ENCODE data around the gene MYPOP. TPM values are rescaled to one million over a fixed set of nuclear protein-coding genes. Genes with fewer than 3 reads are reported as not detected.
A peak's percentile ranks its signal among the peaks of the same experiment; 100 is the strongest.

Gene MYPOP
- total RNA-seq, 1 donor, result 1.3 TPM

- Histone ChIP-seq H3K9me3 (ENCODE audit: low read depth, low read length) (no peaks in the 10 kb centered on the region), H3K27me3 (ENCODE audit: insufficient read depth, low read length) (peaks cover 22% of the 10 kb centered on the region), H3K4me1 (ENCODE audit: insufficient read depth, low read length) (peaks cover 29% of the 10 kb centered on the region)
Measured at GRCh38 chr19:45865269-45865948, 37.0 kb downstream of the MYPOP start.

GRCh38 chr19:45864629-45865082 lies 37.8 kb downstream of the MYPOP start:
- Histone ChIP-seq H3K4me1 (ENCODE audit: insufficient read depth, low read length) (peaks cover 29% of the 10 kb centered on the region), H3K9me3 (ENCODE audit: low read depth, low read length) (no peaks in the 10 kb centered on the region), H3K4me3 (ENCODE audit: low read length) (no peak overlapping the region), H3K27me3 (ENCODE audit: insufficient read depth, low read length) (peaks cover 22% of the 10 kb centered on the region)

More at GRCh38 chr19:45865269-45865948, 37.0 kb downstream of the MYPOP start:
- H3K4me3 ChIP-seq (ENCODE audit: low read length), result no peak overlapping the region

GRCh38 chr19:45863840-45864628 lies 38.4 kb downstream of the MYPOP start, which contains the start of gene FOXA3:
TSS of gene FOXA3 (plus strand) at chr19:45864326. CDS start at chr19:45864457, 131 bp downstream.
- peaks cover 22% of the 10 kb centered on the region for H3K27me3 ChIP-seq (ENCODE audit: insufficient read depth, low read length)
- H3K9me3 ChIP-seq (ENCODE audit: low read depth, low read length), result no peaks in the 10 kb centered on the region
- H3K4me3 ChIP-seq (ENCODE audit: low read length), result peak within 1 kb of the TSS; percentile 89
- H3K4me1 ChIP-seq (ENCODE audit: insufficient read depth, low read length), result peaks cover 29% of the 10 kb centered on the region

GRCh38 chr19:45863335-45863839 lies 39.0 kb downstream of the MYPOP start:
- H3K9me3 ChIP-seq (ENCODE audit: low read depth, low read length), result no peaks in the 10 kb centered on the region
- H3K4me3 ChIP-seq (ENCODE audit: low read length), result peak overlapping the region; percentile 89
- H3K4me1 ChIP-seq (ENCODE audit: insufficient read depth, low read length), result peaks cover 29% of the 10 kb centered on the region
- peaks cover 22% of the 10 kb centered on the region for H3K27me3 ChIP-seq (ENCODE audit: insufficient read depth, low read length)

- H3K4me3 ChIP-seq (ENCODE audit: low read length), result peak within 1 kb of the TSS; percentile 89
- H3K4me1 ChIP-seq (ENCODE audit: insufficient read depth, low read length), result peaks cover 29% of the 10 kb centered on the region
- H3K27me3 ChIP-seq (ENCODE audit: insufficient read depth, low read length), result peaks cover 22% of the 10 kb centered on the region
- H3K9me3 ChIP-seq (ENCODE audit: low read depth, low read length), result no peaks in the 10 kb centered on the region
Measured at GRCh38 chr19:45862564-45863334, 39.7 kb downstream of the MYPOP start, which contains the start of gene SYMPK. TSS of gene SYMPK (minus strand) at chr19:45863147. CDS start at chr19:45854495, 8,652 bp downstream.

GRCh38 chr19:45862271-45862563 lies 40.2 kb downstream of the MYPOP start:
- H3K4me3 ChIP-seq (ENCODE audit: low read length), result peak overlapping the region; percentile 89
- H3K9me3 ChIP-seq (ENCODE audit: low read depth, low read length), result no peaks in the 10 kb centered on the region
- H3K4me1 ChIP-seq (ENCODE audit: insufficient read depth, low read length), result peaks cover 29% of the 10 kb centered on the region
- peaks cover 22% of the 10 kb centered on the region for H3K27me3 ChIP-seq (ENCODE audit: insufficient read depth, low read length)

GRCh38 chr19:45860359-45861259 lies 41.8 kb downstream of the MYPOP start:
- Histone ChIP-seq H3K4me1 (ENCODE audit: insufficient read depth, low read length) (peaks cover 29% of the 10 kb centered on the region), H3K9me3 (ENCODE audit: low read depth, low read length) (no peaks in the 10 kb centered on the region), H3K4me3 (ENCODE audit: low read length) (no peak overlapping the region), H3K27me3 (ENCODE audit: insufficient read depth, low read length) (peaks cover 18% of the 10 kb centered on the region)

GRCh38 chr19:45854167-45854778 lies 48.1 kb downstream of the MYPOP start:
- Histone ChIP-seq H3K4me3 (ENCODE audit: low read length) (no peak overlapping the region), H3K27me3 (ENCODE audit: insufficient read depth, low read length) (no peaks in the 10 kb centered on the region), H3K4me1 (ENCODE audit: insufficient read depth, low read length) (no peaks in the 10 kb centered on the region), H3K9me3 (ENCODE audit: low read depth, low read length) (no peaks in the 10 kb centered on the region)

GRCh38 chr19:45852983-45853382 lies 49.4 kb downstream of the MYPOP start:
- H3K4me1 ChIP-seq (ENCODE audit: insufficient read depth, low read length), result no peaks in the 10 kb centered on the region
- H3K9me3 ChIP-seq (ENCODE audit: low read depth, low read length), result no peaks in the 10 kb centered on the region
- H3K27me3 ChIP-seq (ENCODE audit: insufficient read depth, low read length), result no peaks in the 10 kb centered on the region
- no peak overlapping the region for H3K4me3 ChIP-seq (ENCODE audit: low read length)

- Histone ChIP-seq H3K4me3 (ENCODE audit: low read length) (no peak overlapping the region), H3K9me3 (ENCODE audit: low read depth, low read length) (no peaks in the 10 kb centered on the region), H3K4me1 (ENCODE audit: insufficient read depth, low read length) (no peaks in the 10 kb centered on the region), H3K27me3 (ENCODE audit: insufficient read depth, low read length) (no peaks in the 10 kb centered on the region)
Measured at GRCh38 chr19:45852145-45852750, 50.2 kb downstream of the MYPOP start.

GRCh38 chr19:45848922-45849321 lies 53.5 kb downstream of the MYPOP start:
- Histone ChIP-seq H3K4me1 (ENCODE audit: insufficient read depth, low read length) (no peaks in the 10 kb centered on the region), H3K27me3 (ENCODE audit: insufficient read depth, low read length) (no peaks in the 10 kb centered on the region), H3K9me3 (ENCODE audit: low read depth, low read length) (no peaks in the 10 kb centered on the region), H3K4me3 (ENCODE audit: low read length) (no peak overlapping the region)

GRCh38 chr19:45847663-45848062 lies 54.8 kb downstream of the MYPOP start:
- no peak overlapping the region for H3K4me3 ChIP-seq (ENCODE audit: low read length)
- H3K27me3 ChIP-seq (ENCODE audit: insufficient read depth, low read length), result no peaks in the 10 kb centered on the region
- H3K9me3 ChIP-seq (ENCODE audit: low read depth, low read length), result no peaks in the 10 kb centered on the region
- no peaks in the 10 kb centered on the region for H3K4me1 ChIP-seq (ENCODE audit: insufficient read depth, low read length)

- no peaks in the 10 kb centered on the region for H3K27me3 ChIP-seq (ENCODE audit: insufficient read depth, low read length)
- no peaks in the 10 kb centered on the region for H3K9me3 ChIP-seq (ENCODE audit: low read depth, low read length)
- no peak overlapping the region for H3K4me3 ChIP-seq (ENCODE audit: low read length)
- H3K4me1 ChIP-seq (ENCODE audit: insufficient read depth, low read length), result no peaks in the 10 kb centered on the region
Measured at GRCh38 chr19:45842198-45842597, 60.2 kb downstream of the MYPOP start.
